22Rv1 (cell line): ENCODE results near the gene SEMA6A.

ENCODE experiments used
- CTCF ChIP-seq: fragments of 450-650 bp; IDR thresholded peaks from 2 replicates; pipeline ENCODE4 v1.5.1; 2017; ENCODE audit warnings: mild to moderate bottlenecking
- ZFX ChIP-seq: fragments of 450-650 bp; IDR thresholded peaks from 2 replicates; pipeline ENCODE4 v1.6.1; 2017; ENCODE audit warnings: antibody characterized with exemption, borderline replicate concordance

GRCh38 chr5:116442931-116443551, 131.6 kb downstream of the SEMA6A start:
- no peak for TF ChIP-seq CTCF
- TF ChIP-seq ZFX: no peak
